Measurements from ENCODE around the gene GAS7.

Gene GAS7

DNA sequence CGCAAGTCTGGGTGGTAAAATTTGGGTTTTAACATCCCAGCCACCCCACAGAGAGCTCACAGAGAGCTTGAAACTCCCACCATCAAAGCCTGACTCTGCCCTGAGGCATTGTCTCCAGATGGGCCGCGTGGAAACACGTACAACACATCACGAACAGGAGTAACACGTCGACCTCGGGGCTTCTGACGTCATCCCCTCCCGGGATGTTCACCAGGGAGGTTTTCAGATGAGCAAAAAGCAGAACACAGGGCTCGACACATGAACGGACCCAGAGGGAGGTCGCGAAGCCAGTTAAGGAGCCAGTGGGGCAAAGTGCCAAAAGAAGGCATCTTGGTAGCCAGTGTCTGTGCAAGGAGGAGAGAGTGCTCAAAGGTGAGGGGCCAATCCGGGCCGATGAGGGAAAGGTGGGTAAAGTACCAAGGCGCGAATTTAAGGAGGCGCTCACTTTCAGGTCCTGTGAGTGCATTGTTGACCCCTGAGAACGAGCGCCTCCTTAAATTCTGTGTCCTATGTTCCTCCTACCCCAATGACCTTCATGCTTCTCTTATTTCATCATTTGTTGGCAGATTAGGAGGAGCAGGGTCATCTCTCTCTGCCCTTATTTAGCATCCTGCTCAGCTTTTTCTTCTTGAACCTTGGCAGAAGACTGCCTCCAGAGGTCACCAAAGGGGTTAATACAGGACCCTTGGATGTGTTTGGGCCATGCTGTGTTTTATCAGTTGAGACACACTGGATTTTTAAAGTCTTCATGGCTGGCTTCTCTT lies 298.9 kb downstream of the GAS7 start:
- Histone ChIP-seq H3K36me3 (ENCODE audit: insufficient read depth, low read length) (no peaks in the 10 kb centered on the region), H3K4me3 (ENCODE audit: low read depth, low read length, poor library complexity, severe bottlenecking) (no peak overlapping the region), H4K20me1 (ENCODE audit: insufficient read depth, low read length) (no peaks in the 10 kb centered on the region), H3K4me1 (ENCODE audit: insufficient read depth, low read length, severe bottlenecking) (no peaks in the 10 kb centered on the region), H3K4me2 (ENCODE audit: low read length) (no peak overlapping the region), H3K79me2 (ENCODE audit: insufficient read depth, low read length) (no peaks in the 10 kb centered on the region), H3K9me2 (ENCODE audit: low read depth, low read length) (no peaks in the 10 kb centered on the region), H3K27ac (ENCODE audit: low read depth, low read length, poor library complexity, severe bottlenecking) (no peak overlapping the region), H3K9me3 (ENCODE audit: low read length) (no peaks in the 10 kb centered on the region), H3K27me3 (ENCODE audit: insufficient read depth, low read length) (no peaks in the 10 kb centered on the region; the same call in 1 of the 2 replicates), H2AFZ (ENCODE audit: low read length) (no peak overlapping the region), H3K9ac (ENCODE audit: low read length) (no peak overlapping the region), H3F3A (ENCODE audit: insufficient read depth, low read length) (no peaks in the 10 kb centered on the region)
- TF ChIP-seq, protein P1, sequence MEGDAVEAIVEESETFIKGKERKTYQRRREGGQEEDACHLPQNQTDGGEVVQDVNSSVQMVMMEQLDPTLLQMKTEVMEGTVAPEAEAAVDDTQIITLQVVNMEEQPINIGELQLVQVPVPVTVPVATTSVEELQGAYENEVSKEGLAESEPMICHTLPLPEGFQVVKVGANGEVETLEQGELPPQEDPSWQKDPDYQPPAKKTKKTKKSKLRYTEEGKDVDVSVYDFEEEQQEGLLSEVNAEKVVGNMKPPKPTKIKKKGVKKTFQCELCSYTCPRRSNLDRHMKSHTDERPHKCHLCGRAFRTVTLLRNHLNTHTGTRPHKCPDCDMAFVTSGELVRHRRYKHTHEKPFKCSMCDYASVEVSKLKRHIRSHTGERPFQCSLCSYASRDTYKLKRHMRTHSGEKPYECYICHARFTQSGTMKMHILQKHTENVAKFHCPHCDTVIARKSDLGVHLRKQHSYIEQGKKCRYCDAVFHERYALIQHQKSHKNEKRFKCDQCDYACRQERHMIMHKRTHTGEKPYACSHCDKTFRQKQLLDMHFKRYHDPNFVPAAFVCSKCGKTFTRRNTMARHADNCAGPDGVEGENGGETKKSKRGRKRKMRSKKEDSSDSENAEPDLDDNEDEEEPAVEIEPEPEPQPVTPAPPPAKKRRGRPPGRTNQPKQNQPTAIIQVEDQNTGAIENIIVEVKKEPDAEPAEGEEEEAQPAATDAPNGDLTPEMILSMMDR (IDR thresholded peaks at IDR 0.05; ENCODE audit: low read length) = no peak
- TF ChIP-seq EZH2 (IDR thresholded peaks at IDR 0.05; ENCODE audit: borderline replicate concordance, low read length) = no peak

DNA sequence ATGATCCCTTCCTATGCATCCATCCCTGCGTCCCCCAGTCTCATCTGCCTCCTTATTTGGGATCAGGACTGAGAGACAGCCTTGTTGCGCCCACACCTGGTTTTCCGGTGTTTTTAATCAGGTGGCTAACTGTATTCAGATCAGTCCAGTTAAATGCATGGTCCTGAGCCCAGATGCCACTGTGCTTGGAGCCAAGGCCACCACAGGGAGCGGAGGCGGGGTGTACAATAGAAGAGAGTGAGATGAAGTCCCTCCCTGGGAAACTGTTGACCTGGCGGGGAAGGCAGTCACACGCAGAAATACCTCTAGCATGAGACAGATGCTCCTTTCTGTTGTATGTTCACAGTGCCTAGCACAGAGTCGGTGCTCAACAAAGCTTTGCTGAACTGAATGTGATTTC lies 299.6 kb downstream of the GAS7 start:
- no peak overlapping the region for H3K9ac ChIP-seq (ENCODE audit: low read length)
- no peaks in the 10 kb centered on the region for H3K79me2 ChIP-seq (ENCODE audit: insufficient read depth, low read length)
- H4K20me1 ChIP-seq (ENCODE audit: insufficient read depth, low read length) = no peaks in the 10 kb centered on the region
- H3K36me3 ChIP-seq (ENCODE audit: insufficient read depth, low read length) = no peaks in the 10 kb centered on the region
- no peaks in the 10 kb centered on the region; the same call in 1 of the 2 replicates for H3K27me3 ChIP-seq (ENCODE audit: insufficient read depth, low read length)
- no peaks in the 10 kb centered on the region for H3F3A ChIP-seq (ENCODE audit: insufficient read depth, low read length)
- H3K4me1 ChIP-seq (ENCODE audit: insufficient read depth, low read length, severe bottlenecking) = no peaks in the 10 kb centered on the region
- no peak overlapping the region for H2AFZ ChIP-seq (ENCODE audit: low read length)
- H3K9me2 ChIP-seq (ENCODE audit: low read depth, low read length) = no peaks in the 10 kb centered on the region
- no peak overlapping the region for H3K4me3 ChIP-seq (ENCODE audit: low read depth, low read length, poor library complexity, severe bottlenecking)
- no peak overlapping the region for H3K4me2 ChIP-seq (ENCODE audit: low read length)
- TF ChIP-seq, protein P1 (IDR thresholded peaks at IDR 0.05; ENCODE audit: low read length) = no peak
- no peak for TF ChIP-seq EZH2 (IDR thresholded peaks at IDR 0.05; ENCODE audit: borderline replicate concordance, low read length)
- H3K27ac ChIP-seq (ENCODE audit: low read depth, low read length, poor library complexity, severe bottlenecking) = no peak overlapping the region
- H3K9me3 ChIP-seq (ENCODE audit: low read length) = no peaks in the 10 kb centered on the region

- no peak for TF ChIP-seq EZH2 (IDR thresholded peaks at IDR 0.05; ENCODE audit: borderline replicate concordance, low read length)
- TF ChIP-seq, protein P1 (IDR thresholded peaks at IDR 0.05; ENCODE audit: low read length) = no peak
- Histone ChIP-seq H3K79me2 (ENCODE audit: insufficient read depth, low read length) (no peaks in the 10 kb centered on the region), H3K4me3 (ENCODE audit: low read depth, low read length, poor library complexity, severe bottlenecking) (no peak overlapping the region), H3K9me3 (ENCODE audit: low read length) (no peaks in the 10 kb centered on the region), H3K9ac (ENCODE audit: low read length) (no peak overlapping the region), H4K20me1 (ENCODE audit: insufficient read depth, low read length) (no peaks in the 10 kb centered on the region), H3K27ac (ENCODE audit: low read depth, low read length, poor library complexity, severe bottlenecking) (no peak overlapping the region), H3K36me3 (ENCODE audit: insufficient read depth, low read length) (no peaks in the 10 kb centered on the region), H3K4me1 (ENCODE audit: insufficient read depth, low read length, severe bottlenecking) (no peaks in the 10 kb centered on the region), H3K27me3 (ENCODE audit: insufficient read depth, low read length) (no peaks in the 10 kb centered on the region; the same call in 1 of the 2 replicates), H3F3A (ENCODE audit: insufficient read depth, low read length) (no peaks in the 10 kb centered on the region), H2AFZ (ENCODE audit: low read length) (no peak overlapping the region), H3K4me2 (ENCODE audit: low read length) (no peak overlapping the region), H3K9me2 (ENCODE audit: low read depth, low read length) (no peaks in the 10 kb centered on the region)
Measured at GRCh38 chr17:9897372-9897968, 300.9 kb downstream of the GAS7 start.
